T-cell (primary cell): ENCODE results near the gene LCK. TPM values are rescaled to one million over a fixed set of nuclear protein-coding genes. Genes with fewer than 3 reads are reported as not detected.

ENCODE experiments used
- ATAC-seq, 4 experiments: fragments of 200-7000 bp in 3 of 4; fragments of 150-1000 bp in 1 of 4; cut with Tn5 transposase; replicated peaks in 1 of 4; 1 replicate in 3 of 4; 2 replicates in 1 of 4; pipeline ENCODE4 v1.10.0; 2021; ENCODE audit warnings: moderate library complexity in 3 of 4, mild to moderate bottlenecking in 2 of 4, moderate number of reproducible peaks in 1 of 4
- CTCF ChIA-PET, 2 donors: fragments of 300-600 bp; sonication (Branson Sonifier 250); formaldehyde crosslinking; loops; one replicate each; lab custom pipeline; 2022; ENCODE audit warnings: antibody characterized with exemption in 2 of 2; lab: Charles Lee
- POLR2A ChIA-PET, 2 donors: fragments of 300-600 bp; sonication (Branson Sonifier 250); formaldehyde crosslinking; loops; one replicate each; lab custom pipeline; 2022; ENCODE audit warnings: antibody characterized with exemption in 2 of 2; lab: Charles Lee
- DNase-seq, 35 experiments: peaks; one replicate each; pipeline versions ENCODE4 v3.0.0 to v3.0.0-alpha.2; 2013 to 2023
- H3K27ac ChIP-seq: one replicate; pipeline ENCODE4 v1.5.1; 2013; ENCODE audit warnings: low read length
- H3K27me3 ChIP-seq, 2 experiments: replicated peaks in 1 of 2; 1 replicate in 1 of 2; 2 replicates in 1 of 2; pipeline versions ENCODE4 v1.6.1 to v1.7.0; 2013; ENCODE audit warnings: low read length in 1 of 2, mixed read lengths in 1 of 2; ENCODE audit not compliant: control insufficient read depth in 2 of 2, insufficient read depth in 2 of 2; ENCODE audit errors: extremely low read depth in 1 of 2
- H3K36me3 ChIP-seq, 2 donors: 1 replicate in 1 of 2; 2 replicates in 1 of 2; pipeline versions ENCODE4 v1.6.1 to v1.7.0; 2013; ENCODE audit warnings: low read length in 1 of 2; ENCODE audit not compliant: control insufficient read depth in 2 of 2, insufficient read depth in 1 of 2; ENCODE audit errors: extremely low read depth in 1 of 2
- H3K4me1 ChIP-seq, 2 experiments: 1 replicate in 1 of 2; 2 replicates in 1 of 2; pipeline versions ENCODE4 v1.6.1 to v1.7.0; 2013; ENCODE audit warnings: low read length in 2 of 2, mixed read lengths in 1 of 2; ENCODE audit not compliant: insufficient read depth in 2 of 2, control insufficient read depth in 1 of 2; ENCODE audit errors: extremely low read depth in 1 of 2
- H3K4me3 ChIP-seq, 2 donors: 1 replicate in 1 of 2; 2 replicates in 1 of 2; pipeline versions ENCODE4 v1.5.1 to v1.7.0; 2013; ENCODE audit warnings: mild to moderate bottlenecking in 2 of 2, low read length in 1 of 2, moderate library complexity in 1 of 2; ENCODE audit not compliant: control insufficient read depth in 1 of 2; ENCODE audit errors: extremely low read depth in 1 of 2
- H3K9me3 ChIP-seq: 2 replicates; pipeline ENCODE4 v1.7.0; 2013
- H3K27ac Mint-ChIP-seq, 2 donors: one replicate each; pipeline ENCODE4 v1.8.0; 2020 to 2021; ENCODE audit warnings: mild to moderate bottlenecking in 2 of 2, mixed read lengths in 2 of 2
- H3K27me3 Mint-ChIP-seq, 2 donors: one replicate each; pipeline ENCODE4 v1.8.0; 2021 to 2022; ENCODE audit warnings: mixed read lengths in 2 of 2
- H3K36me3 Mint-ChIP-seq: one replicate; pipeline ENCODE4 v1.8.0; 2021; ENCODE audit warnings: mixed read lengths
- H3K4me1 Mint-ChIP-seq, 3 donors: one replicate each; pipeline ENCODE4 v1.8.0; 2020 to 2022; ENCODE audit warnings: mixed read lengths in 3 of 3, mild to moderate bottlenecking in 1 of 3
- H3K4me3 Mint-ChIP-seq, 3 donors: one replicate each; pipeline ENCODE4 v1.8.0; 2020 to 2022; ENCODE audit warnings: mild to moderate bottlenecking in 3 of 3, mixed read lengths in 3 of 3, moderate library complexity in 3 of 3
- H3K9me3 Mint-ChIP-seq, 3 donors: one replicate each; pipeline ENCODE4 v1.8.0; 2020 to 2022; ENCODE audit warnings: mixed read lengths in 3 of 3
- WGBS: methylation state at CpG from one replicate; pipeline ENCODE4 v1.1.5; 2013; ENCODE audit warnings: missing lambda C conversion rate; ENCODE audit not compliant: insufficient coverage; 5-methylcytosine and 5-hydroxymethylcytosine counted together
- total RNA-seq, 35 experiments: library from RNA in 6 of 35; stranded (reverse) in 6 of 35; fragments of 120-200 nt in 1 of 35; gene quantifications; one replicate each; pipeline versions ENCODE4 v1.2.1 to v1.2.4 and lab custom pipeline; 2013 to 2026

The LCK gene
- total RNA-seq, 5 donors from 2014 or later (not counting 1 experiment from before 2014, with no cell fraction given): 341 to 489 (median 428) TPM

DNA sequence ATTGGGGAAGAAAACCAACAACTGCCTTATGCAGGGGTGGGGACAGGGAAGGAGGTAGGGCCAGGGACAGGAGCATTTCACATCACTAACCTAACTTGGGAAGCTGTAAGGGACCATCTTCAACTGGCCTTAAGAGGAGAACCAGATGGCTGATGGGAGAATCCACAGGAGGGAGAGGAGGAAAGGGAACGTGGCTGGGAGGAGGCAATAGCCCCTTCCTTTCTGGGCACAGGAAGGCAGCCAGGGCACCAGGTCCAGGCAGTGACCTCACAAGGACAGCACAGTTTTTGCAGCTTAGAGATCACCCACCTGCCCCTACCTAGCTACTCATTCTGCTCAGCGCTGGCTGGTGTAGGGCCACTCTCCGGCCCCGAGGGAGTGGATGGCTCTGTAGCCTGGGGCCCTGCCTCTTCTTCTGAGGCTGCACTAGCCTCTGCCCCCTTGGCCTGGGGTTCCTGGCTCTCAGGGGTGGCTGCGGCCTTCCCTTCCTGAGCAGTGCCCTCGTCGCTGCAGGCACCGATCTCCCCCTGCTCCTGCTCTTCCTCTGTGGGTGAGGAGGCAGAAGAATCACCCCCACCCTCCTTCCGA lies 83.3 kb downstream of the LCK start:
- Mint-ChIP-seq H3K36me3 (peaks cover 26% of the 10 kb centered on the region), H3K9me3 (no peaks in the 10 kb centered on the region), H3K4me3 (peak overlapping the region; percentile 83 to 89 (median 86)), H3K27ac (peak overlapping the region; percentile 84 to 91), H3K4me1 (peaks cover 34 to 41% (median 40%) of the 10 kb centered on the region in 3 donors), H3K27me3 (no peaks in the 10 kb centered on the region)
- WGBS: 96% methylated on average over 3 of the region's 9 CpGs
- ATAC-seq: no peak
- Histone ChIP-seq H3K27ac (peak overlapping the region; percentile 41), H3K4me3 (peak overlapping the region; percentile 47 to 75), H3K4me1 (peaks cover 16 to 36% of the 10 kb centered on the region in 2 experiments), H3K9me3 (no peaks in the 10 kb centered on the region), H3K27me3 (peaks cover 0 to 5% of the 10 kb centered on the region in 2 experiments), H3K36me3 (peaks cover 11 to 35% of the 10 kb centered on the region in 2 donors)
- POLR2A ChIA-PET: interaction anchor here in 1 of 2 donors (0.5 kb wide), 1 partner anchor 18 kb away, joined by 3 read pairs; no protein-coding TSS in a partner anchor
- no peak for DNase-seq
- CTCF ChIA-PET: no interaction called here

DNA sequence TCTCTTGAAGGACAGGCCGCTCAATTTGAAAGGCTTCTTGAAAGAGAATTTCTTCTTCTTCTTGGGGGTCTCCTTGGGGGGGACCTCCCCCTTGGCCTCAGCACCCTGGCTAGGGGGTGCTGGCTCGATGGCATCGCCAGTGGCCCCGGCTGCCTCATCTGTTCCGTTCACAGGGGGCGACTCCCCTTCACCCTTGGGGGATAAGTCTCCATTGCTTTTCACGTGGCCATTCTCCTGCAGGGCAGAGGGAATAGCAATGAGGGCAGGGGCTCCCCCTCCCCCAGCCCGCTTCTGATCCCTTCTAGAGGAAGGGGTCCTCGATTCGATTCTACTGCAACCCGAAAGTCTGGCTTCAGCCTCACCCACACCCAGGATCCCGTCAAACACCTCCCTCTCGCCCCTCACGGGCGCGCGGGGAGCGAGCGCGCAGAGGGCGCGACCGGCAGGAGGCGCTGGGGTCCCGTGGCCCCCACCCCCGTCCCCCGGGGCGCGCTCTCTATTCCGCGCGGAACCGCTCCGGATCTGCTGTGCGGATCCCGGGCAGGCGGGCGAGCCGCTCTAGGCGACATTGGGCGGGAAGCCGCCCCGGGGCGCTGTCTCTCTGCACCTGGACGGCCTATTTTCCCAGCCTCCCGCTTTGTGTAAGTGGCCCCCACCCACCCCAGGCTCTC lies 83.9 kb downstream of the LCK start:
- Histone ChIP-seq H3K27ac (peak overlapping the region; percentile 41), H3K4me1 (peaks cover 16 to 36% of the 10 kb centered on the region in 2 experiments), H3K4me3 (peak overlapping the region; percentile 47 to 75), H3K36me3 (peaks cover 11 to 29% of the 10 kb centered on the region in 2 donors), H3K9me3 (no peaks in the 10 kb centered on the region), H3K27me3 (peaks cover 0 to 5% of the 10 kb centered on the region in 2 experiments)
- Mint-ChIP-seq H3K27me3 (no peaks in the 10 kb centered on the region), H3K27ac (peak overlapping the region; percentile 84 to 91), H3K4me1 (peaks cover 31 to 43% (median 35%) of the 10 kb centered on the region in 3 donors), H3K4me3 (peak overlapping the region; percentile 83 to 89 (median 86)), H3K36me3 (peaks cover 20% of the 10 kb centered on the region), H3K9me3 (no peaks in the 10 kb centered on the region)
- 4% methylated on average over 42 of the region's 46 CpGs for WGBS
- POLR2A ChIA-PET: interaction anchor here in 1 of 2 donors (0.5 to 1.7 kb wide), 4 partner anchors 13 to 80 kb away, joined by 6 to 12 read pairs (median 8); no protein-coding TSS in a partner anchor
- ATAC-seq (peak; percentile 61 to 68 (median 62)), DNase-seq (peak; percentile 52 to 88 (median 69))
- CTCF ChIA-PET: interaction anchor here (0.6 to 2.1 kb wide), 5 partner anchors 16 to 262 kb away, joined by 3 to 9 read pairs (median 6); partner anchors contain the start of gene TMEM39B (in 1 of the 2)

DNA sequence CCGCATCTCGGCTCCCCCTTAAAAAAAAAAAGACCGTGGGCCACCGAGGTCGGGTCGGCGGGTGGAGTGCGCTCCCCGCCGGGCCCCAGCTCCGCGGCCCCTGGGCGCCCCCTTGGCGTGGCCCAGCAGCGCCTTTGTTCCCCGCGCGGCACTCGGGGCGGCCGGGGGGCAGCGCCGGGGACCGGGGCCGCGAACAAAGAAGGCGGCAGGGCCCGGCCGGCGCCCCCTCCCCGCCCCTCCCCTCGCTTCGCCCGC lies 84.4 kb downstream of the LCK start:
- 1% methylated on average over 33 of the region's 34 CpGs for WGBS
- POLR2A ChIA-PET: interaction anchor here (0.5 to 1.7 kb wide), 13 partner anchors 9 to 234 kb away, joined by 3 to 12 read pairs (median 7); partner anchors contain the start of genes BSDC1 (in 2 of the 2) and HDAC1 (in 1 of the 2)
- Histone ChIP-seq H3K4me3 (peak overlapping the region; percentile 47 to 75), H3K27ac (no peak overlapping the region), H3K27me3 (peaks cover 0 to 5% of the 10 kb centered on the region in 2 experiments), H3K36me3 (peaks cover 9 to 24% of the 10 kb centered on the region in 2 donors), H3K9me3 (no peaks in the 10 kb centered on the region), H3K4me1 (peaks cover 16 to 36% of the 10 kb centered on the region in 2 experiments)
- Mint-ChIP-seq H3K4me3 (peak overlapping the region in 2 of 3 donors; percentile 86 to 89), H3K9me3 (no peaks in the 10 kb centered on the region), H3K4me1 (peaks cover 31 to 43% (median 35%) of the 10 kb centered on the region in 3 donors), H3K36me3 (peaks cover 17% of the 10 kb centered on the region), H3K27me3 (no peaks in the 10 kb centered on the region), H3K27ac (no peak overlapping the region)
- ATAC-seq (peak; percentile 27 to 42 (median 38)), DNase-seq (no peak)
- CTCF ChIA-PET: interaction anchor here (0.6 to 2.1 kb wide), 9 partner anchors 13 to 263 kb away, joined by 3 to 9 read pairs (median 4); partner anchors contain the start of genes BSDC1 (in 1 of the 2), KPNA6 (in 1 of the 2) and TMEM39B (in 1 of the 2)

Other genes starting within 250 kb of the LCK start
- gene KHDRBS1, start 237.4 kb upstream of the LCK start, total RNA-seq: 100 to 1,000 TPM in 3 of 5 donors, 10 to 100 TPM in 2; 98.9 to 115 (median 111) TPM
- gene TMEM39B, start 178.3 kb upstream of the LCK start, total RNA-seq: 10 to 100 TPM; 14.5 to 28.1 (median 24.5) TPM
- gene KPNA6, start 143.2 kb upstream of the LCK start, total RNA-seq: 10 to 100 TPM; 46.2 to 53.6 (median 52.3) TPM
- 10 to 100 TPM; 25.3 to 47.7 (median 43.8) TPM for gene TXLNA, start 71.6 kb upstream of the LCK start, total RNA-seq
- 1 to 10 TPM; 6.5 to 9.0 (median 6.8) TPM for gene CCDC28B, start 50.7 kb upstream of the LCK start, total RNA-seq
- gene IQCC, start 45.6 kb upstream of the LCK start, total RNA-seq: 1 to 10 TPM; 1.3 to 3.6 (median 2.3) TPM
- gene DCDC2B, start 42.2 kb upstream of the LCK start, total RNA-seq: under 1 TPM in 1 of 5 donors, not detected in 4; 0.18 TPM
- gene TMEM234, start 28.9 kb upstream of the LCK start, total RNA-seq: 10 to 100 TPM; 14.0 to 29.6 (median 26.0) TPM
- 100 to 1,000 TPM in 2 of 5 donors, 10 to 100 TPM in 3; 94.9 to 117 (median 98.4) TPM for gene EIF3I, start 28.9 kb upstream of the LCK start, total RNA-seq
- 1 to 10 TPM in 1 of 5 donors, under 1 TPM in 4; 0.65 to 1.0 (median 0.95) TPM for gene FAM167B, start 4.0 kb upstream of the LCK start, total RNA-seq
- gene HDAC1, start 40.8 kb downstream of the LCK start, total RNA-seq: 100 to 1,000 TPM; 117 to 153 (median 142) TPM
- gene MARCKSL1, start 85.0 kb downstream of the LCK start, total RNA-seq: 10 to 100 TPM; 28.1 to 46.5 (median 41.4) TPM
- gene FAM229A, start 111.2 kb downstream of the LCK start, total RNA-seq: 10 to 100 TPM; 27.0 to 43.0 (median 32.0) TPM
- gene TSSK3, start 111.3 kb downstream of the LCK start, total RNA-seq: 1 to 10 TPM in 3 of 5 donors, under 1 TPM in 1, not detected in 1; 0.65 to 4.3 (median 2.3) TPM
- gene BSDC1, start 143.2 kb downstream of the LCK start, total RNA-seq: 100 to 1,000 TPM in 3 of 5 donors, 10 to 100 TPM in 2; 93.4 to 190 (median 105) TPM
- gene ZBTB8B, start 213.8 kb downstream of the LCK start, total RNA-seq: under 1 TPM in 1 of 5 donors, not detected in 4; 0.03 TPM